ENCODE data around the gene ZNF763. TPM values are rescaled to one million over a fixed set of nuclear protein-coding genes. Genes with fewer than 3 reads are reported as not detected.

ZNF763 gene
- polyA plus RNA-seq, 1 of the 3 experiments (the other 2 are of a cell fraction) = 0.72 TPM

DNA sequence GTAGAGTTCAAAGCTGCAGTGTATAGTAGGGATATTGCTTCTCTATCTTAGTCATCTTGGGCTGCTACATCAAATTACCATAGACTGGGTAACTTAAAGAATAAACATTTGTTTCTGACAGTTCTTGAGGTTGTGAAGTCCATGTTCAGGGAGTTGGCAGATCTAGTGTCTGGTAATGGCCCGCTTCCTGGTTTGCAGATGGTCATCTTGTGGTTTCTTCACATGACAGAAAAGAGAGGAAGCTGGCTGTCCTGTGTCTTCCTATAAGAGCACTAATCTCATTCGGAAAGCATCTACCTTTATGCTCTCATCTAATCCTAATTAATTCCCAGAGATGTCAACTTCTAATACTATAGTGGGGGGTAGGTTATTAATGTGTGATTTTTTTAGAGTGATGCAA is 6.2 kb downstream of the ZNF763 start:
- Histone ChIP-seq H3K4me1 (ENCODE audit: control insufficient read depth in 1 of 2, insufficient read depth in 2 of 2, low read depth in 1 of 2, low read length in 1 of 2) (no peaks in the 10 kb centered on the region), H3K9me3 (no peaks in the 10 kb centered on the region), H3K27me3 (ENCODE audit: insufficient read depth) (no peaks in the 10 kb centered on the region), H3K4me2 (no peak overlapping the region), H3K27ac (ENCODE audit: low read depth in 2 of 2, low read length in 1 of 2) (no peak overlapping the region), H3F3A (replicated peaks; ENCODE audit: insufficient read depth) (no peaks in the 10 kb centered on the region), H3K4me3 (ENCODE audit: low read depth in 2 of 2, low read length in 1 of 2) (no peak overlapping the region), H3K36me3 (replicated peaks in 1 of 2; ENCODE audit: control insufficient read depth in 1 of 2, insufficient read depth in 2 of 2, low read length in 1 of 2) (no peaks in the 10 kb centered on the region), H3K9me2 (no peaks in the 10 kb centered on the region), H3K9ac (no peak overlapping the region), H4K20me1 (ENCODE audit: insufficient read depth) (no peaks in the 10 kb centered on the region), H2AFZ (ENCODE audit: low read depth) (no peak overlapping the region), H3K79me2 (ENCODE audit: insufficient read depth) (no peaks in the 10 kb centered on the region)
- whole genome bisulfite sequencing (ENCODE audit: low lambda C conversion rate) = 36% methylated on average over 2 of the region's 2 CpGs
- ChIA-PET CTCF (interaction anchor here (1.1 to 1.3 kb wide), 2 partner anchors 18 to 173 kb away, joined by 3 to 7 read pairs; no protein-coding TSS in a partner anchor), POLR2A (no interaction called here)
- no peak for TF ChIP-seq EZH2phosphoT487 (IDR thresholded peaks at IDR 0.05; ENCODE audit: borderline replicate concordance, low read depth)
- no peak for DNase-seq

DNA sequence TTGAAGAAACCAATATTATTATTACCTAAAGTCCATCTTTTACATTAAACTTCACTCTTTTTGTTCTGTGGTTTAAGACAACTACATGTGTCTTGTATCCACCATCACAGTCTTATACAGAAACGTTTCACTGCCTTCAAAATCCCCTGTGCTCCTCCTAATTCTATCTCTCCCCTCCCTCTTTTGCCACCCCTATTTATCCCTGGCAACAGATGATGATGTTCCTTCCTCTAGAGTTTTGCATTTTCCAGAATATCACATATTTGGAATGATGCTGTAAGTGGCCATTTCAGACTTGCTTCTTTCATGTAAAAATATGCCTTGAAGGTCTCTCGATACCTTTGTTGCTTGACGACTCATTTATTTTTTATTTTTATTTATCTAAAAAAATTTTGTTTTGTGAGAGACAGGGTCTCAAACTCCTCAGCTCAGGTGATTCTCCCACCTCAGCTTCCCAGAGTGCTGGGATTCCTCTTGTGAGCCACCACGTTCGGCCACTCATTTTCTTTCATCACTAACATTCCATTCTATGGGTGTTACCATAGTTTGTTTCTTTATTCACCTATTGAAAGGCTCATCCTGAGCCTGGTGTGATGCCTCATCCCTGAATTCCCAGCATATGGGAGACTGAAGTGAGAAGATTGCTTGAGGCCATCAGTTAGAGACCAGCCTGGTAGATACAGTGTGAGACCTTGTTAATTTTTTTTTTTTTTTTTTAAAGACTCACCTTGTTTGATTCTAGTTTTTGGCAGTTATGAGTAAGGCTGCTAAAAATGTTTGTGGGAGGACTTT is 8.4 kb downstream of the ZNF763 start:
- H3K9me2 ChIP-seq = no peaks in the 10 kb centered on the region
- no peak overlapping the region for H3K27ac ChIP-seq (ENCODE audit: low read depth in 2 of 2, low read length in 1 of 2)
- no peaks in the 10 kb centered on the region for H3K27me3 ChIP-seq (ENCODE audit: insufficient read depth)
- TF ChIP-seq GATA2 (CRISPR knock-in tag; IDR thresholded peaks at IDR 0.05) (no peak), FOXM1 (IDR thresholded peaks at IDR 0.05; ENCODE audit: low read depth) (no peak), RFX5 (IDR thresholded peaks at IDR 0.05; ENCODE audit: low read length) (no peak), SMC3 (IDR thresholded peaks at IDR 0.05; ENCODE audit: low read depth, low read length) (no peak), MXI1 (IDR thresholded peaks at IDR 0.05; ENCODE audit: low read depth, low read length) (no peak), ELF1 (IDR thresholded peaks at IDR 0.05) (no peak), RXRA (IDR thresholded peaks at IDR 0.05; ENCODE audit: borderline replicate concordance, low read depth) (no peak), FOSL2 (IDR thresholded peaks at IDR 0.05; ENCODE audit: borderline replicate concordance, low read depth) (no peak), MEF2A (IDR thresholded peaks at IDR 0.05; ENCODE audit: borderline replicate concordance, low read depth) (no peak)
- TF ChIP-seq, protein P1, sequence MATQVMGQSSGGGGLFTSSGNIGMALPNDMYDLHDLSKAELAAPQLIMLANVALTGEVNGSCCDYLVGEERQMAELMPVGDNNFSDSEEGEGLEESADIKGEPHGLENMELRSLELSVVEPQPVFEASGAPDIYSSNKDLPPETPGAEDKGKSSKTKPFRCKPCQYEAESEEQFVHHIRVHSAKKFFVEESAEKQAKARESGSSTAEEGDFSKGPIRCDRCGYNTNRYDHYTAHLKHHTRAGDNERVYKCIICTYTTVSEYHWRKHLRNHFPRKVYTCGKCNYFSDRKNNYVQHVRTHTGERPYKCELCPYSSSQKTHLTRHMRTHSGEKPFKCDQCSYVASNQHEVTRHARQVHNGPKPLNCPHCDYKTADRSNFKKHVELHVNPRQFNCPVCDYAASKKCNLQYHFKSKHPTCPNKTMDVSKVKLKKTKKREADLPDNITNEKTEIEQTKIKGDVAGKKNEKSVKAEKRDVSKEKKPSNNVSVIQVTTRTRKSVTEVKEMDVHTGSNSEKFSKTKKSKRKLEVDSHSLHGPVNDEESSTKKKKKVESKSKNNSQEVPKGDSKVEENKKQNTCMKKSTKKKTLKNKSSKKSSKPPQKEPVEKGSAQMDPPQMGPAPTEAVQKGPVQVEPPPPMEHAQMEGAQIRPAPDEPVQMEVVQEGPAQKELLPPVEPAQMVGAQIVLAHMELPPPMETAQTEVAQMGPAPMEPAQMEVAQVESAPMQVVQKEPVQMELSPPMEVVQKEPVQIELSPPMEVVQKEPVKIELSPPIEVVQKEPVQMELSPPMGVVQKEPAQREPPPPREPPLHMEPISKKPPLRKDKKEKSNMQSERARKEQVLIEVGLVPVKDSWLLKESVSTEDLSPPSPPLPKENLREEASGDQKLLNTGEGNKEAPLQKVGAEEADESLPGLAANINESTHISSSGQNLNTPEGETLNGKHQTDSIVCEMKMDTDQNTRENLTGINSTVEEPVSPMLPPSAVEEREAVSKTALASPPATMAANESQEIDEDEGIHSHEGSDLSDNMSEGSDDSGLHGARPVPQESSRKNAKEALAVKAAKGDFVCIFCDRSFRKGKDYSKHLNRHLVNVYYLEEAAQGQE (IDR thresholded peaks at IDR 0.05; ENCODE audit: low read depth, low read length) = no peak
- TF ChIP-seq, protein P2, sequence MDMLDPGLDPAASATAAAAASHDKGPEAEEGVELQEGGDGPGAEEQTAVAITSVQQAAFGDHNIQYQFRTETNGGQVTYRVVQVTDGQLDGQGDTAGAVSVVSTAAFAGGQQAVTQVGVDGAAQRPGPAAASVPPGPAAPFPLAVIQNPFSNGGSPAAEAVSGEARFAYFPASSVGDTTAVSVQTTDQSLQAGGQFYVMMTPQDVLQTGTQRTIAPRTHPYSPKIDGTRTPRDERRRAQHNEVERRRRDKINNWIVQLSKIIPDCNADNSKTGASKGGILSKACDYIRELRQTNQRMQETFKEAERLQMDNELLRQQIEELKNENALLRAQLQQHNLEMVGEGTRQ (IDR thresholded peaks at IDR 0.05; ENCODE audit: borderline replicate concordance, low read depth, low read length) = no peak
- TF ChIP-seq, protein P3, sequence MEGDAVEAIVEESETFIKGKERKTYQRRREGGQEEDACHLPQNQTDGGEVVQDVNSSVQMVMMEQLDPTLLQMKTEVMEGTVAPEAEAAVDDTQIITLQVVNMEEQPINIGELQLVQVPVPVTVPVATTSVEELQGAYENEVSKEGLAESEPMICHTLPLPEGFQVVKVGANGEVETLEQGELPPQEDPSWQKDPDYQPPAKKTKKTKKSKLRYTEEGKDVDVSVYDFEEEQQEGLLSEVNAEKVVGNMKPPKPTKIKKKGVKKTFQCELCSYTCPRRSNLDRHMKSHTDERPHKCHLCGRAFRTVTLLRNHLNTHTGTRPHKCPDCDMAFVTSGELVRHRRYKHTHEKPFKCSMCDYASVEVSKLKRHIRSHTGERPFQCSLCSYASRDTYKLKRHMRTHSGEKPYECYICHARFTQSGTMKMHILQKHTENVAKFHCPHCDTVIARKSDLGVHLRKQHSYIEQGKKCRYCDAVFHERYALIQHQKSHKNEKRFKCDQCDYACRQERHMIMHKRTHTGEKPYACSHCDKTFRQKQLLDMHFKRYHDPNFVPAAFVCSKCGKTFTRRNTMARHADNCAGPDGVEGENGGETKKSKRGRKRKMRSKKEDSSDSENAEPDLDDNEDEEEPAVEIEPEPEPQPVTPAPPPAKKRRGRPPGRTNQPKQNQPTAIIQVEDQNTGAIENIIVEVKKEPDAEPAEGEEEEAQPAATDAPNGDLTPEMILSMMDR (IDR thresholded peaks at IDR 0.05) = no peak
- TF ChIP-seq, protein P4, sequence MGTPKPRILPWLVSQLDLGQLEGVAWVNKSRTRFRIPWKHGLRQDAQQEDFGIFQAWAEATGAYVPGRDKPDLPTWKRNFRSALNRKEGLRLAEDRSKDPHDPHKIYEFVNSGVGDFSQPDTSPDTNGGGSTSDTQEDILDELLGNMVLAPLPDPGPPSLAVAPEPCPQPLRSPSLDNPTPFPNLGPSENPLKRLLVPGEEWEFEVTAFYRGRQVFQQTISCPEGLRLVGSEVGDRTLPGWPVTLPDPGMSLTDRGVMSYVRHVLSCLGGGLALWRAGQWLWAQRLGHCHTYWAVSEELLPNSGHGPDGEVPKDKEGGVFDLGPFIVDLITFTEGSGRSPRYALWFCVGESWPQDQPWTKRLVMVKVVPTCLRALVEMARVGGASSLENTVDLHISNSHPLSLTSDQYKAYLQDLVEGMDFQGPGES (IDR thresholded peaks at IDR 0.05; ENCODE audit: low read depth, low read length) = no peak
- H3K9ac ChIP-seq = no peak overlapping the region
- H3K4me1 ChIP-seq (ENCODE audit: control insufficient read depth in 1 of 2, insufficient read depth in 2 of 2, low read depth in 1 of 2, low read length in 1 of 2) = no peaks in the 10 kb centered on the region
- no peak for DNase-seq
- no peak overlapping the region for H3K4me2 ChIP-seq
- CTCF ChIA-PET = no interaction called here
- POLR2A ChIA-PET = no interaction called here
- H3K79me2 ChIP-seq (ENCODE audit: insufficient read depth) = no peaks in the 10 kb centered on the region
- no peaks in the 10 kb centered on the region for H4K20me1 ChIP-seq (ENCODE audit: insufficient read depth)
- no peak overlapping the region for H2AFZ ChIP-seq (ENCODE audit: low read depth)
- H3K36me3 ChIP-seq (replicated peaks in 1 of 2; ENCODE audit: control insufficient read depth in 1 of 2, insufficient read depth in 2 of 2, low read length in 1 of 2) = no peaks in the 10 kb centered on the region
- 45% methylated on average over 5 of the region's 5 CpGs for WGBS (ENCODE audit: low lambda C conversion rate)
- H3K4me3 ChIP-seq (ENCODE audit: low read depth in 2 of 2, low read length in 1 of 2) = no peak overlapping the region
- H3K9me3 ChIP-seq = no peaks in the 10 kb centered on the region
- no peaks in the 10 kb centered on the region for H3F3A ChIP-seq (replicated peaks; ENCODE audit: insufficient read depth)
